ENCODE data around the gene EXOSC3.
A peak's percentile ranks its signal among the peaks of the same experiment; 100 is the strongest.
"Not testable (repeated sequence)": the region's sequence is repeated elsewhere in the genome, so short reads cannot be mapped to it uniquely, and the experiment has no call there.

EXOSC3 gene

GRCh38 chr9:37775216-37775919 is 9.5 kb downstream of the EXOSC3 start:
- no peak for DNase-seq

GRCh38 chr9:37769995-37770394 is 14.9 kb downstream of the EXOSC3 start:
- no peak for DNase-seq

GRCh38 chr9:37769306-37769705 is 15.6 kb downstream of the EXOSC3 start:
- DNase-seq = no peak

GRCh38 chr9:37765263-37765662 is 19.6 kb downstream of the EXOSC3 start:
- not testable (repeated sequence) for DNase-seq

GRCh38 chr9:37761511-37761910 is 23.4 kb downstream of the EXOSC3 start:
- DNase-seq = peak; percentile 62

GRCh38 chr9:37760416-37761161 is 24.3 kb downstream of the EXOSC3 start:
- peak; percentile 68 for DNase-seq

GRCh38 chr9:37758747-37759146 is 26.1 kb downstream of the EXOSC3 start:
- DNase-seq = no peak

GRCh38 chr9:37753489-37754190 is 31.2 kb downstream of the EXOSC3 start, which contains the start of gene TRMT10B:
Gene TRMT10B, plus strand, starts transcription at chr9:37753805. Its CDS starts 8,127 bp downstream, at chr9:37761932.
- DNase-seq = peak; percentile 68

- DNase-seq = no peak
Measured at GRCh38 chr9:37752642-37753488, 32.0 kb downstream of the EXOSC3 start.

GRCh38 chr9:37752112-37752511 is 32.8 kb downstream of the EXOSC3 start:
- DNase-seq = not testable (repeated sequence)

GRCh38 chr9:37751704-37752103 is 33.2 kb downstream of the EXOSC3 start:
- DNase-seq = not testable (repeated sequence)

GRCh38 chr9:37751186-37751585 is 33.7 kb downstream of the EXOSC3 start:
- DNase-seq = no peak

GRCh38 chr9:37749129-37749528 is 35.7 kb downstream of the EXOSC3 start:
- no peak for DNase-seq

- peak; percentile 58 for DNase-seq
Measured at GRCh38 chr9:37747271-37747753, 37.6 kb downstream of the EXOSC3 start.

GRCh38 chr9:37746448-37747270 is 38.2 kb downstream of the EXOSC3 start:
- peak; percentile 16 for DNase-seq

GRCh38 chr9:37745970-37746369 is 38.9 kb downstream of the EXOSC3 start:
- DNase-seq = no peak

- DNase-seq = no peak
Measured at GRCh38 chr9:37740631-37741328, 44.1 kb downstream of the EXOSC3 start.

- DNase-seq = no peak
Measured at GRCh38 chr9:37740128-37740527, 44.7 kb downstream of the EXOSC3 start.

GRCh38 chr9:37739222-37739621 is 45.6 kb downstream of the EXOSC3 start:
- no peak for DNase-seq

- no peak for DNase-seq
Measured at GRCh38 chr9:37732952-37733351, 51.9 kb downstream of the EXOSC3 start.

Measured in fibroblast of upper back skin (primary cell).